Measurements from ENCODE around the gene NPLOC4. TPM values are rescaled to one million over a fixed set of nuclear protein-coding genes. Genes with fewer than 3 reads are reported as not detected.

Gene NPLOC4
- total RNA-seq, 1 experiment from 2014 or later = 55.0 TPM

DNA sequence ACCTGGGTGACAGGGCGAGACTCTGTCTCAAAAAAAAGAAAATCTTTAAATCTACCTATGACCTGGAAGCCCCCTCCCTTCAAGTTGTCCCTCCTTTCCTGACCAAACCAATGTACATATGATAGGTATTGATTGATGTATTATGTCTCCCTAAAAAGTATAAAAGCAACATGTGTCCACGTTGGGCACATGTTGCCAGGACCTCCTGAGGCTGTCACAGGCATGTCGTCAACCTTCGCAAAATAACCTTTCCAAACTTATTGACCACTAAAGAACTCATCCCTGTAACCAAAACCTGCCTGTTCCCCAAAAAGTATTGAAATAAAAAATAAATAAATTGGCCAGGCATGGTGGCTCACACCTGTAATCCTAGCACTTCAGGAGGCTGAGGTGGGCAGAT is 25.1 kb upstream of the NPLOC4 start:
- no peak for DNase-seq (ENCODE audit: low spot score)

DNA sequence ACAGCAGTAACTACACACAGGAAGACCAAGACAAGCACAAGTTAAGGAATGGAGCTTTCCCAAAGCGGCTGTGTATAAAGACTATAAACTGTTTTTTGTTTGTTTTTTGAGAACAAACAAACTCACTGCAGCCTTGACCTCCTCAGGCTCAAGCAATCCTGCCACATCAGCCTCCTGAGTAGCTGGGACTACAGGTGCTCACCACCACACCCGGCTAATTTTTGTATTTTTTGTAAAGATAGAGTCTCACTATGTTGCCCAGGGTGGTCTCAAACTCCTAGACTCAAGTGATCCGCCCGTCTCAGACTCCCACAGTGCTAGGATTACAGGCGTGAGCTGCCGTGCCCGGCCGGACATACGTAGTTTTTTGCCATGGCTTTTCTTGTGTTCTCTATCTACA is 23.5 kb upstream of the NPLOC4 start:
- DNase-seq (ENCODE audit: low spot score) = no peak

GRCh38 chr17:81659038-81659437 is 22.1 kb upstream of the NPLOC4 start:
- no peak for DNase-seq (ENCODE audit: low spot score)

- no peak for DNase-seq (ENCODE audit: low spot score)
Observed at GRCh38 chr17:81656835-81657234, 19.9 kb upstream of the NPLOC4 start.

GRCh38 chr17:81656118-81656743 is 19.3 kb upstream of the NPLOC4 start, which contains the start of gene PDE6G:
Gene PDE6G (minus strand): TSS chr17:81656542. CDS start chr17:81653305, 3,237 bp downstream.
- no peak for DNase-seq (ENCODE audit: low spot score)

GRCh38 chr17:81655378-81656117 is 18.6 kb upstream of the NPLOC4 start:
- no peak for DNase-seq (ENCODE audit: low spot score)

- no peak for DNase-seq (ENCODE audit: low spot score)
Observed at GRCh38 chr17:81652906-81653771, 16.2 kb upstream of the NPLOC4 start.

GRCh38 chr17:81651692-81652091 is 14.8 kb upstream of the NPLOC4 start:
- DNase-seq (ENCODE audit: low spot score) = peak; percentile 48

DNA sequence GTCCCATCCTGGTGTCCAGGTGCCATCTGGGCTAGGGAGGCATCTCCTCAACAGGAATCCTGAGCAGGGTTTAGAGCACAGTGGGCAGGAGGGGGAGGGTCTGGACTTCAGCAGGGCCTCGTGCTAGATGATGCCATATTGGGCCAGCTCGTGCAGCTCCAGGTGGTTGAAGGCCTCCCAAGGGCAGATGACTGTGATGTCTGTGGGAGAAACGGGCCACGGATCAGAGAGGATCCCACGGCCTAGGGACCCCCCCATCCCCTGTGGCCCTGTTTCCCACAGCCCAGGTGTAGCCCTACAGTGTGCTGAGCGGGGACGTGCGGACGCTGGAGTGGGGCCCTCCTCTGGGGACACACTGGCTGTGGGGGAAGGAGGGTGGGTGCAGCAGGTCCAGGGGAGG is 14.0 kb upstream of the NPLOC4 start:
- DNase-seq (ENCODE audit: low spot score) = no peak

- DNase-seq (ENCODE audit: low spot score) = no peak
Observed at GRCh38 chr17:81648707-81649085, 11.8 kb upstream of the NPLOC4 start.

DNA sequence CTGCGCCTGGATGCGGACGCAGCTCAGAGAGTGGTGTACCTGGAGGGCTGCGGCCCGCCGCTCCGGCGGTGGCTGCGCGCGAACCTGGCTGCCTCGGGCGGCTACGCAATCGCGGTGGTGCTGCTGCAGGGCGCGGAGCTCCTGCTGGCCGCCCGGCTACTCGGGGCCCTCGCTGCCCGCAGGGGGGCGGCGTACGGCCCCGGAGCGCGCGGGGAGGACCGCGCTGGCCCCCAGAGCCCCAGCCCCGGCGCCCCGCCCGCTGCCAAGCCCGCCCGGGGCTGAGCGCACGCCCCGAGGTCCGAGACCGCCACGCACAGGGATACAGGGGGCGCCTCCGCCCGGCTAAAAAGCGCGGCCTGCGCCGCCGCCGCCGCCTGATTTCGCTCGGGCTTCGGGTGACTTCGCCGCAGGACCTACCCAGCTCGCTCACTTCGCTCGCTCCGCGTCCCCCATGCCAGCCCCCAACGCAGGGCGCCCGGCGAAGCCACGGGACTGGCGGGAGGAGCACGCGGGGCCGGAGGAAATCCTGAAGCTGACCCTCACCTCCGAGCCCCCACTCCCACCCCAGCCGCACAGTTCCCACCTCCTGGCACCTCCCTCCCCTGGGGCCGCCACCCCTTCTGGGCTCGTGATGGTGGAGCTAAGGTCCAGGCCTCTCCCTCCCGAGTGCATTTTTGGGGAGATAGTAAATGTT is 11.2 kb upstream of the NPLOC4 start:
- DNase-seq (ENCODE audit: low spot score) = no peak

GRCh38 chr17:81647640-81648012 is 10.7 kb upstream of the NPLOC4 start:
- DNase-seq (ENCODE audit: low spot score) = no peak

GRCh38 chr17:81646869-81647600 is 10.1 kb upstream of the NPLOC4 start:
- no peak for DNase-seq (ENCODE audit: low spot score)

DNA sequence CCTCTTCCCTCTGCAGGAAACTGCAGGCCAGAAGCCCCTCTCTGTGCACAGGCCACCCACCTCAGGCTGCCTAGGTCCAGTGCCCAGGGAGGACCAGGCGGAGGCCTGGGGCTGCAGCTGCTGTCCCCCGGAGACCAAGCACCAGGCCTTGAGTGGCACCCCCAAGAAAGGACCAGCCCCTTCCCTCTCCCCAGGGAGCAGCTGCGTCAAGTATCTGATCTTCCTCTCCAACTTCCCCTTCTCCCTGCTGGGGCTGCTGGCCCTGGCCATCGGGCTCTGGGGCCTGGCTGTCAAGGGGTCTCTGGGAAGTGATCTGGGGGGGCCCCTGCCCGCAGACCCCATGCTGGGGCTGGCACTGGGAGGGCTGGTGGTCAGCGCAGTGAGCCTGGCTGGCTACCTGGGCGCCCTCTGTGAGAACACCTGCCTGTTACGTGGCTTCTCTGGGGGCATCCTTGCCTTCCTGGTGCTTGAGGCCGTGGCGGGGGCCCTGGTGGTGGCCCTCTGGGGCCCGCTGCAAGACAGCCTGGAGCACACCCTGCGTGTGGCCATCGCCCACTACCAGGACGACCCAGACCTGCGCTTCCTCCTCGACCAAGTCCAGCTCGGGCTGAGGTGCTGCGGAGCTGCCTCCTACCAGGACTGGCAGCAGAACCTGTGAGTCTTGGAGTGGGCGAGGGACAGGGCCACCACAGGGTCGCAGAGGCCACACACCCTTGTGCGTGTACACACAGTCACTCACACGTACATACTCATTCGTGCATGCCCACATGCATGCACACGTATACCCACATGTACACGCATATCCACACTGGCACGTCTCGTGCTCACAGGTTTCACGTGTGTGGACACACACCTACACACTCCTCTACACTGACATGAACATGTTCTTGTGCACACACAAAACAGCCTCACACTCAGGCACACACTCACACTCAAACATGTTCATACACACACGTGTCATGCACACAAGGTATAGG is 8.4 kb upstream of the NPLOC4 start:
- DNase-seq (ENCODE audit: low spot score) = no peak

DNA sequence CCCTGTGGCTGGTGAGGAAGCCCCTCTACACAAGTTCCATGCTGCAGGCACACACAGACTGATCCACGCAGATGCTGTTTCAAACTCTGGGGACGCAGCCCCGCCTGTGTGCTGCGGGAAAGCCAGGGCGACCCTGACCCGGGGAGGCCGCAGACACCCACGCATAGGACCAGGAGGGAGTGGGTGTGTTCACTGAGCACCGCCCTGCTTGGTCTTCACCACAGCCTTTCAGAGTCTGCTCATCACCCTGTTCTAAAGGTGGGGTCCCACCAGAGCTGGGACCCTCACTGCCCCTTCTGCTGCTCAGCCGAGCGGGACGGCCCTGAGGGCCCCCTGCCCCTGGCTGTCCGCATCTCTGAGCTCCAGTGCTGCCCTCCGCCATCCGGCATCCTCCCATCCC is 7.6 kb upstream of the NPLOC4 start:
- DNase-seq (ENCODE audit: low spot score) = no peak

- DNase-seq (ENCODE audit: low spot score) = no peak
Observed at GRCh38 chr17:81641825-81642489, 5.0 kb upstream of the NPLOC4 start.

DNA sequence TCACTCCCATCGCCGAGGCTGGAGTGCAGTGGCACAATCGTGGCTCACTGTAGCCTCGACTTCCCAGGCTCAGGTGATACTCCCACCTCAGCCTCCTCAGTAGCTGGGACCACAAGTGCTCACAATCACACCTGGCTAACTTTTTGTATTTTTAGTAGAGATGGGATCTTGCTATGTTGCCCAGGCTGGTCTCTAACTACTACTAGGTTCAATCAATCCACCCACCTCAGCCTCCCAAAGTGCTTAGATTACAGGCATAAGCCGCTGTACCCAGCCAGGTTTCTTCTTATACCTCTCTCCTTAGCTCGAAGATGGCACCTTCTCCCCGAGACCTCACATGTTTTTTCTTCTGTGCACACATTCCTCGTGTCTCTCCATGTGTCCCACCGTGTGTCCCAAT is 3.1 kb upstream of the NPLOC4 start:
- DNase-seq (ENCODE audit: low spot score) = no peak

DNA sequence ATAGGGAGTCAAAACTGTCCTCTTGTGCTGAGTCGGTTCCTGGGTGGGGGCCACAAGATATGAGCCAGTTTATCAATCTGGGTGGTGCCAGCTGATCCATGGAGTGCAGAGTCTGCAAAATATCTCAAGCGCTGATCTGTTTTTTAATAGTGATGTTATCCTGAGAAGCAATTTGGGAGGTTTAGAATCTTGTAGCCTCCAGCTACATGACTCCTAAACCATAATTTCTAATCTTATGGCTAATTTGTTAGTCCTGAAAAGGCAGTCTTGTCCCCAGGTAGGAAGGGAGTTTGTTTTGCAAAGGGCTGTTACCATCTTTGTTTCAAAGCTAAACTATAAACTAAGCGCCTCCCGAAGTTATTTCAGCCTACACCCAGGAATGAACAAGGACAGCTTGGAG is 1.8 kb upstream of the NPLOC4 start:
- no peak for DNase-seq (ENCODE audit: low spot score)

DNA sequence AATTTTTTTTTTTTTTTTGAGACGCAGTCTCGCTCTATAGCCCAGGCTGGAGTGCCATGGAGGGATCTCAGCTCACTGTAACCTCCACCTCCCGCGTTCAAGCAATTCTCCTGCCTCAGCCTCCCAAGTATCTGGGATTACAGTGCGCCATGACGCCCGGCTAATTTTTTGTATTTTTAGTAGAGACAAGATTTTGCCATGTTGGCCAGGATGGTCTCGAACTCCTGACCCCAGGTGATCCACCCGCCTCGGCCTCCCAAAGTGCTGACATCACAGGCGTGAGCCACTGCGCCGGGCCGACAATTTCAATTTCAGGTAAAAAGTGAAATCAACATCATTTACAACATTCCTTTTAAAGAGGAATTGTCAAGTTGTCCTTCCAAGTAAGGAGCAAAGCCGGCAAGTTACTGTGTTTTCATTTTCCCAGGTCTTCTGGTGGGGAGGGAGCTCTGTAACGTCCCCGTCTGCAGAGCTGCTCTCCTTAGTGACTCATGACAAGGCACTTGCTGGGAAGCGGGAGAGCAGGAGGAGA is 873 bp downstream of the NPLOC4 start:
- DNase-seq (ENCODE audit: low spot score) = no peak

All from H4 (cell line).